NCI-H226 (cell line): Measurements from ENCODE around the gene COL13A1.
A peak's percentile ranks its signal among the peaks of the same experiment; 100 is the strongest.

ENCODE experiments used
- DNase-seq: peaks from one replicate; pipeline ENCODE4 v3.0.0-alpha.2; 2015

COL13A1 gene

GRCh38 chr10:69870591-69870990, 68.9 kb downstream of the COL13A1 start:
- DNase-seq, result no peak

DNA sequence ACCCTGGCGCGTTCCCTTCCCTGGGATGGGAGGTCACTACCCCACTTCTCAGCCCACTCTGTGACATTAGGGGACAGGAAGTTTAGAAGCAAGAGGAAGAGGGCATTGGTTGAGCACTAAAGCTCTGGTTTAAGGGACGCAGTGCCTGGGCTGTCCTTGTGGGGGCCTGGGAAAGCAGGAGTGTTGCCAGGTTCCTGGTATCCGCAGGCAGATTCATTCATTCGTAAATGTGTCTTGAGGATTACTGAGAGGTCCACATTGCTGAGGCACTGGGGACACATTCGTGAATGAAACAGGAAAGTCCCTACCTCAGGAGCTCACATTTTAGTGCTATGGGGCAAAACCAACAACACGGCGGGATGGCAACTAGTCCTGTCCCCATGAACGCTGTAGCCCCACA, 69.4 kb downstream of the COL13A1 start:
- no peak for DNase-seq

GRCh38 chr10:69872323-69872722, 70.6 kb downstream of the COL13A1 start:
- no peak for DNase-seq

GRCh38 chr10:69873135-69873639, 71.5 kb downstream of the COL13A1 start:
- no peak for DNase-seq

- peak; percentile 66 for DNase-seq
Measured at GRCh38 chr10:69874449-69874848, 72.7 kb downstream of the COL13A1 start.

DNA sequence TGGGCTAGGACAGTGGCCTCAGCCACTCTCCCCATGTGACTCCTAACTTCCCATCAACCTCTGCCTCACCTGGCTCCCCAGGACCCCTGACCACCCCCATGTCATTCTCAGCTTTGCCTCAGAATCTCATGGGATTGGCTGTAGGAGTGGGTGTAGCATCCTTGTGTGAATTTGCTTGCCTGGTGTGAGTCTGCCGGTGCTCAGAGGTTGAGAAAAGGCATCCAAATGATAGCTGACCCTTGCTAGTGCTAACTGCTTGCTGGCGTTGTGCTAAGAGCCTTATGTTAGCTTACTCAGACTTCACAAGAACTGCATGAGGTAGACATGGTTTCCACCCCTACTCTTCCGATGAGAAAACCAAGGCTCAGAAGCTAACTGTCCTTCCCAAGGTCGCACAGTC, 74.2 kb downstream of the COL13A1 start:
- no peak for DNase-seq

DNA sequence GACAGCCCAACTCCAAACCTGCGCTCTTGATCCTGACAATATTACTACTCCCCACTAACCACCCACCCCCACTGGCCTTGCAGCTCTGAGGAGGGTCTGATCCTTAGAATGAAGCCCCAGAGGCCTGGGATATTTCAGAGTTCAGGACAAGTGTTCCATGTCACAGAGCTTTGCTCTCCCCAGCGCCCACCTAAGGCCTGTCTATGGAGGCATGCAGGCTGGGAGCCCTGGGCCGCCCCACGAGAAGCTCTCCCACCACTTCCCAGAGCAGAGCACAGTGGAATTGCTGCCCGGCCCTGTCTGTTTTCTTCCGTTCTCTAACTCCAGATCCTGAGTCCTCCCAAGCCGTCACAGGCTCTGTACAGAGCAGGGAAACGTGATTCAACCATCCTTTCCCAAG, 74.6 kb downstream of the COL13A1 start:
- no peak for DNase-seq

- no peak for DNase-seq
Measured at GRCh38 chr10:69876931-69877330, 75.2 kb downstream of the COL13A1 start.

DNA sequence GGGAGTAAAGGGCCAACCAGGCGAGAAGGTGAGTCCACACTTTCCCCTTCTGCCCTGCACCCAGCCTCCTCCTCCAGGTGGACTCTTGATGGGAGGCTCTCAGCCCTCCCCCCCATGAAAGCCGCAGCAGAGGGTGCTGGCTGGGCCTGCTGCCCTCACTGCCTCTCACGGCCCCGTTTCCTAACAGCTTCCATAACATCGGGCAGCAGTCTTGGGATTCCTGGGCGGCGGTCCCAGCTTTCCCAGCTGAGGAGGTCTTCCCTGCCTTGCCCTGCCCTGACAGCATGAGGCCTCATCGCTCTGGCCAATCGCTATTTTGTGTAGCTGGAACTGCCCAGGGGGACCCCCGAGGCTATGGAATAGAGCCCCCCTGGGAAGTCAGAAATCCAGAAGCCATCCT, 76.3 kb downstream of the COL13A1 start:
- no peak for DNase-seq

DNA sequence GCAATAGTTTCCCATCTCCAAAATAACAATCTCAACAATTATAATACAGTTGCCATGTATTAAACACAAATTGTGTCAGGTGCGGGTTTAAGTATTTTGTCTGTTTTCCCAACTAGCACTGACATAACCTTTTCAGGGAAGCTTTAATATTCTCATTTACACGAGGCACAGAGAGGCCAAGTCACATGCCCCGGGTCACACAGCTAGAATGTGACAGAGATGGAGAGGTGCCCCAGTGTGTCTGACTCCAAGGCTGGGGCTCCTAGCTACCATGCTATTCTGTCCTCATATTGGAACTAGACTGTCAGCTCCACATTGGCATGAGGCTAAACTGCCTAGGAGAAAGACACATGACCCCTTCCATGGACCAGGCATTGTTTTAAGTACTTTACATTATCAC, 77.2 kb downstream of the COL13A1 start:
- no peak for DNase-seq

GRCh38 chr10:69879634-69880257, 78.0 kb downstream of the COL13A1 start:
- DNase-seq, result no peak

DNA sequence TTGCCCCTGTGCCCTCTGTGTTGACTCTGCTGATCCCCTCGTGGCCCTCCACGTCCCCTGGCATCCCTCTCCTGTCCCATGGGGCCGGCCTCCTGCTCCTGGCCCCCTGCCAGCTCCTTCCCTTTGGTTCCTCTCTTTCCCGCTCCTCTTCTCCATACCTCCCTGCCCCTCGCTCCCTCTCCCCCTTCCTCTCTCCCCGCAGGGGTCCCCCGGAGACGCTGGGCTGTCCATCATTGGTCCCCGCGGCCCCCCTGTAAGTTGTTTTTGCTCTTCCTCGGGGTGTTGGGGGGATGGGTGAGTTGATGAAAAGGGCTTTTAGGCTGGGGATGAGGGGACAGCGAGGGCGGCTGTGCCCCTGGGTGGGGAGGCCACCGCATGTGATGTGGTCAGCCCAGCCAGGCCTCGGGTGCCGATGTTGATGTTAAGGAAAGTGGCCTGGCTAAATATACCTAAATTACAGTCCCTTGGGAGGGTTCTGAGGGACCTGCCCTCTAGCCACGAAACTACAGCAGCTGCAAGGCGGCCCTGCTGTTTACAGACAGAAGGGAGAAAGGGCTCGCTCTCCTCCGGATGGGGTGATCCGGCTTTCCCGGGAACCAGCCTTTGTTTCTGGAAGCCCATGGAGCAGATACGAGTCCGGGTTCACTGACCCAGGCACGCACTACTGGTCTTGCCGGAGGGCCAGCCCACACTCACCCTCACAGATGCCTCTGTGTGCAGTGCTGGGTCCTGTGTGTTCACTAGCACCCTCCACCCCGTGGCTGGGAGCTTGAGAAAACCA, 78.8 kb downstream of the COL13A1 start:
- no peak for DNase-seq

- DNase-seq, result no peak
Measured at GRCh38 chr10:69881202-69881601, 79.5 kb downstream of the COL13A1 start.

DNA sequence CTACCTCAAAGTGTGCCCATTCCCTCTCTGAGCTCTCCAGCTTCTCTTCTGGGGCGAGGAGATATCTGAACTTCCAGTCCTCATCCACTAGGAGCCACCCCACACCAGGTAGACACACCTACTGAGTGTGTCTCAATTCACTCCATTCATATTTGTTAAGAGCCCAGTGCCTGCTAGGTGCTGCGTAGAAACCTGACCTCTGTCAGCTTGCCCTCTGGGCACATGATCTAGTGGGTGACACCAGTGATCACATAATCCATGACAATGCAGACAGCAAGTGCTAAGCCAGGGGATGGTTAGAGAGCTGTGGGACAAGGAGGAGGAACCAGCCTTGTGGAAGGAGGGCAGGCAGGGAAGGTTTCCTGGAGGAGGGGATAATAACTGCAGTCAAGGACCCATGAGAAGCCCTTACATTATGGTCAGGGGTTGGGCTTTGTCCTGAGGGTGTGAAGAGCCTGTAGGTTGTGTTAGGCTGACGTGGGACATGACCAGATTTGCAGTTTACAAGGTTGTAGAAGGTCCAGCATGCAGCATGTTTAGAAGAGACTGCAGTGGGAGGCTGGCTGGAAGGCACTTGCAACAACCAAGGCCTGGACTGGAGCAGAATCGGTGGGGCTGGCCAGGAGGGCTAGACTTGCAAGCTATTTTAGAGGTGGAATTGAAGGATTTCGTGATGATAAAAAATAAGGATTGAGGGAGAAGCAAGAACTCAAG, 81.8 kb downstream of the COL13A1 start:
- no peak for DNase-seq

DNA sequence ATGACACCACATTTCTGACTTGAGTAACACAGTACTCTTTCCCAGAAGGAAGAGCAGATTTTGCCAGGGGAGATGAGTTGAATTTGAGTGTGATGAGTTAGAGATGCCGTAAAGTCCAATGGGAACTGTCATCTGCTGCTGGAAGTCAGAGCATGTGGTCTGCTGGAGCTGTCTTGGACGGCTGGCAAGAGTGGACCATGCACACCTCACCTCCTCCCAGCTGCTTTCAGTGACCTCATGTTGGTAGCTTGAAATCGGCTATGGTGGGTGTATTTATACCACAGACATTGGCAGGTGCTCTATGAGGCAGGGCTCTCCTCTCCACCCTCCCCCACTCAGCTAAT, 82.3 kb downstream of the COL13A1 start:
- no peak for DNase-seq

DNA sequence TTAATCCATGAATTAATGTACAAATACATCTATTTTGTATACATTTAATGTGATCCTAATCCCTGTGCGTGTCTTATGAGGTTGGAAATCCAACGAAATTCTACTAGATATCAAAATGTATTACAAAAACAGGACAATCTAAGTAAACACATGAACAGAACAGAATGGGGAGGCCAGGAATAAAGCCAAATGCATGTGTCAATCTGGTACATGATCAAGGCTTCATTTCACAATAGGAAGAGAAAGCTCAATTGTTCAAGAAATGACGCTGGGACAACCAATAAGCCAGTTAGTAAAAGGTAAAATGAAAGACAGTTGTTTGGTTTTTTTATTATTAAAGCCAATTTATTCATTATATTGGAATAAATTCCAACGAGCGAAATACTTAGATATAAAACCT, 83.0 kb downstream of the COL13A1 start:
- DNase-seq, result no peak

DNA sequence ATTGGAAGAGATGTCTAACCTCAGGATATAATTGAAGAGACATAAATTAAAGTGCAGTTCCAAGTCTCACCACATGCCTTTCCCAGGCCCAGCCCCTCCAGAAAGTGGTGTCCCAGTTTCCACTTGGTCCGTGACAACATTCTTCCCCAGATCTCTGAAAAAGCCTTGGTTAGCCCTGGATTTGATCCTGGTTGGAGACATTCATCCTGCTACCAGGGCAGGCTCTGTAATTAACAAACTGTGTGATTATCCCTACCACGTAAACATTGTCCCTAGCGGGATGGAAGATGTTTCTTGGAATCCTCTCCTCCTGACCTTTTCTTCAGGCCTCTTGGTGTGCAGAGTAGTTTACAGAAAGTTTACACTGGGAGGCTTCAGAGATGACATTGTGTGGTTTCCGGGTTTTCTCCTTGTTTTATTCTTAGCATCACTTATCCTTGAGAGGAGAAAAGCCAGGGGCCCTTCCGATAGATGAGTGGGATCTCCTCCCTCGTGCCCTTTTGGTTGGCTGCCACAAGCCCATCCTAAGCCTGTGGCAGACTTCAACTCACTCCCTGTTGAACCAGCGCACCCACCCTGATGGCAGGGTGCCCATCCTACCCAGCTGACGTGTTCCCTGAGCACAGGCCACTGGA, 83.8 kb downstream of the COL13A1 start:
- no peak for DNase-seq

- DNase-seq, result no peak
Measured at GRCh38 chr10:69888882-69889584, 87.3 kb downstream of the COL13A1 start.

- no peak for DNase-seq
Measured at GRCh38 chr10:69890065-69890847, 88.5 kb downstream of the COL13A1 start.

GRCh38 chr10:69891057-69891617, 89.4 kb downstream of the COL13A1 start:
- no peak for DNase-seq

DNA sequence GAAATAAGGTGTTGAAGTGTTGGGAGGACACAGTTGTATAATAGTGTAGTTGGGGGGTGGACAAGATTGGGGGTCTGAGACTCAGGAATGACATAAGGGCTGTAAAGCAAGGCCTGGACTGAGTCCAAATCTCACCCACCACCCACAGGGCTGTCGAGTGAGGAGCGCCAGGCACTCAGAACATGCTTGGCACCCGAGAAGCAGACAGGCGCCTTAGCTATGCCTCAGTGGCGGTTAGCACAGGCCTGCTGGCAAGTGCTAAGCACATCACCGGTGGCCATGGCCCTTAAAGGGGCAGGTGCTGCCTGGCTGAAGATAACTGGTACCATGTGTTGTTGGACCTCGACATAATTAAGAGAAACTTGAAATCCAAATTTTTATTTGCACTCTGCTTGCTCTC, 90.7 kb downstream of the COL13A1 start:
- no peak for DNase-seq

- DNase-seq, result no peak
Measured at GRCh38 chr10:69892816-69893215, 91.1 kb downstream of the COL13A1 start.
